Keratinocyte (primary cell): ENCODE measurements around the gene BNC2. TPM values are rescaled to one million over a fixed set of nuclear protein-coding genes. Genes with fewer than 3 reads are reported as not detected.
A peak's percentile ranks its signal among the peaks of the same experiment; 100 is the strongest.

ENCODE experiments used
- DNase-seq: peaks from one replicate; pipeline ENCODE4 v3.0.0-alpha.2; 2011; ENCODE audit warnings: low read depth, missing footprints, low spot score
- FAIRE-seq: peaks from 2 replicates; lab custom pipeline; 2011; peaks lifted over from hg19 to GRCh38; lab: Jason Lieb, UNC
- H2AFZ ChIP-seq: 2 replicates; pipeline ENCODE4 v1.6.0; 2012; ENCODE audit warnings: low read length, control low read depth, inconsistent platforms; ENCODE audit not compliant: control insufficient read depth
- H3K27ac ChIP-seq: 2 replicates; pipeline ENCODE4 v1.5.1; 2011; ENCODE audit warnings: low read length; ENCODE audit not compliant: control insufficient read depth, insufficient read depth
- H3K27me3 ChIP-seq: 3 replicates; pipeline ENCODE4 v1.6.0; 2011; ENCODE audit warnings: low read length; ENCODE audit not compliant: control insufficient read depth, insufficient read depth; ENCODE audit errors: extremely low read depth
- H3K36me3 ChIP-seq, 2 experiments: 2 replicates in 1 of 2; 3 replicates in 1 of 2; pipeline ENCODE4 v1.5.1; 2011; ENCODE audit warnings: low read length in 2 of 2, mild to moderate bottlenecking in 1 of 2; ENCODE audit not compliant: control insufficient read depth in 2 of 2, insufficient read depth in 2 of 2; ENCODE audit errors: extremely low read depth in 1 of 2
- H3K4me1 ChIP-seq: 3 replicates; pipeline ENCODE4 v1.5.1; 2011; ENCODE audit warnings: low read length; ENCODE audit not compliant: control insufficient read depth, insufficient read depth; ENCODE audit errors: extremely low read depth
- H3K4me2 ChIP-seq: 3 replicates; pipeline ENCODE4 v1.6.0; 2011; ENCODE audit warnings: low read depth, low read length; ENCODE audit not compliant: control insufficient read depth, insufficient read depth; ENCODE audit errors: extremely low read depth
- H3K4me3 ChIP-seq, 3 experiments: fragments of 200-600 bp in 1 of 3; sonication (generic) in 1 of 3; 2 replicates in 2 of 3; 3 replicates in 1 of 3; pipeline ENCODE4 v1.5.1; 2011 to 2016; ENCODE audit warnings: low read length in 3 of 3, mild to moderate bottlenecking in 3 of 3, control low read depth in 2 of 3, inconsistent platforms in 1 of 3, low read depth in 1 of 3, mixed read lengths in 1 of 3, mixed run types in 1 of 3, moderate library complexity in 1 of 3; ENCODE audit not compliant: control insufficient read depth in 2 of 3, insufficient read depth in 2 of 3; ENCODE audit errors: extremely low read depth in 1 of 3
- H3K79me2 ChIP-seq: 2 replicates; pipeline ENCODE4 v1.6.0; 2012; ENCODE audit warnings: low read length; ENCODE audit not compliant: control insufficient read depth, insufficient read depth
- H3K9ac ChIP-seq: 3 replicates; pipeline ENCODE4 v1.6.0; 2011; ENCODE audit warnings: low read length; ENCODE audit not compliant: control insufficient read depth, insufficient read depth; ENCODE audit errors: extremely low read depth
- H3K9me1 ChIP-seq: 3 replicates; pipeline ENCODE4 v1.6.0; 2011; ENCODE audit warnings: low read length; ENCODE audit not compliant: control insufficient read depth, insufficient read depth; ENCODE audit errors: extremely low read depth
- H3K9me3 ChIP-seq: 2 replicates; pipeline ENCODE4 v1.5.1; 2012; ENCODE audit warnings: low read depth, low read length; ENCODE audit not compliant: control insufficient read depth
- H4K20me1 ChIP-seq: 3 replicates; pipeline ENCODE4 v1.6.0; 2011; ENCODE audit warnings: low read length; ENCODE audit not compliant: control insufficient read depth, insufficient read depth; ENCODE audit errors: extremely low read depth
- EZH2 ChIP-seq: IDR thresholded peaks from one replicate; pipeline ENCODE4 v1.6.1; 2012; ENCODE audit warnings: inconsistent platforms, mild to moderate bottlenecking, low read length, moderate library complexity
- dilution Hi-C: fragments of 300-500 bp; cut with MboI; formaldehyde crosslinking; loops from one replicate; pipeline ENCODE4 v1.7.0; 2020; ENCODE audit warnings: low sequenced_read_pairs; ENCODE audit not compliant: extremely low pct_ligation_motif_present
- polyA plus RNA-seq, 5 experiments: library from polyadenylated mRNA; depleted of rRNA in 3 of 5; stranded (reverse) in 3 of 5; stranded (forward) in 1 of 5; unstranded in 1 of 5; fragments of >200 nt; gene quantifications; 1 replicate in 1 of 5; 2 replicates in 3 of 5; 3 replicates in 1 of 5; pipeline versions ENCODE4 v1.2.1 to v1.2.3, GENCODE V29; 2011 to 2012; ENCODE audit warnings: missing spikeins in 2 of 5, low read depth in 1 of 5, low replicate concordance in 1 of 5
- TF ChIP-seq, protein P1 (sequence below), 3 experiments: IDR thresholded peaks in 1 of 3; conservative IDR thresholded peaks in 1 of 3; optimal IDR thresholded peaks in 1 of 3; 2 replicates in 2 of 3; 3 replicates in 1 of 3; pipeline versions ENCODE3 to v1.5.1; 2011; ENCODE audit warnings: low read length in 3 of 3, mild to moderate bottlenecking in 3 of 3, moderate library complexity in 2 of 3, control low read depth in 1 of 3, inconsistent platforms in 1 of 3; ENCODE audit not compliant: insufficient read depth in 2 of 3; ENCODE audit errors: extremely low read depth in 1 of 3

The BNC2 gene
- polyA plus RNA-seq, 1 donor (not counting 4 experiments of a cell fraction or from before 2014, with no cell fraction given): 1.1 TPM

DNA sequence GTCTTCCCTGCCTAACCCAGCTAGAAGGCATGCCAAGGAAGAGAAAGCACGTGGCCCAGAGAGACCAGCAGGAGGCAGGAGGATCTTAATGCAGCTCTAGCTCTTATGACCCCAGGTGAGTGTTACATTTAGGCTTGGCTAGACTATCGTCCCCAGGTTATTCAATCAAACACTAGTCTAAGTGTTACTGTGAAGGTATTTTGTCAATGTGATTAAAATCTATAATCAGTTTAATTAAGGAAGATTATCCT, 483.7 kb downstream of the BNC2 start:
- FAIRE-seq (no peak), DNase-seq (no peak)
- Histone ChIP-seq H3K4me2 (no peak overlapping the region), H3K9me3 (no peaks in the 10 kb centered on the region), H3K27ac (no peak overlapping the region), H3K4me1 (peaks cover 9% of the 10 kb centered on the region), H3K79me2 (no peaks in the 10 kb centered on the region), H3K9ac (no peak overlapping the region), H3K27me3 (no peaks in the 10 kb centered on the region), H3K36me3 (no peaks in the 10 kb centered on the region), H2AFZ (no peak overlapping the region), H4K20me1 (no peaks in the 10 kb centered on the region), H3K9me1 (no peaks in the 10 kb centered on the region), H3K4me3 (no peak overlapping the region)
- dilution Hi-C loops: no loop called here
- no peak for TF ChIP-seq EZH2
- TF ChIP-seq, protein P1, sequence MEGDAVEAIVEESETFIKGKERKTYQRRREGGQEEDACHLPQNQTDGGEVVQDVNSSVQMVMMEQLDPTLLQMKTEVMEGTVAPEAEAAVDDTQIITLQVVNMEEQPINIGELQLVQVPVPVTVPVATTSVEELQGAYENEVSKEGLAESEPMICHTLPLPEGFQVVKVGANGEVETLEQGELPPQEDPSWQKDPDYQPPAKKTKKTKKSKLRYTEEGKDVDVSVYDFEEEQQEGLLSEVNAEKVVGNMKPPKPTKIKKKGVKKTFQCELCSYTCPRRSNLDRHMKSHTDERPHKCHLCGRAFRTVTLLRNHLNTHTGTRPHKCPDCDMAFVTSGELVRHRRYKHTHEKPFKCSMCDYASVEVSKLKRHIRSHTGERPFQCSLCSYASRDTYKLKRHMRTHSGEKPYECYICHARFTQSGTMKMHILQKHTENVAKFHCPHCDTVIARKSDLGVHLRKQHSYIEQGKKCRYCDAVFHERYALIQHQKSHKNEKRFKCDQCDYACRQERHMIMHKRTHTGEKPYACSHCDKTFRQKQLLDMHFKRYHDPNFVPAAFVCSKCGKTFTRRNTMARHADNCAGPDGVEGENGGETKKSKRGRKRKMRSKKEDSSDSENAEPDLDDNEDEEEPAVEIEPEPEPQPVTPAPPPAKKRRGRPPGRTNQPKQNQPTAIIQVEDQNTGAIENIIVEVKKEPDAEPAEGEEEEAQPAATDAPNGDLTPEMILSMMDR (optimal IDR thresholded peaks at IDR 0.05 in 1 of 3, IDR thresholded peaks at IDR 0.05 in 1 of 3, conservative IDR thresholded peaks at IDR 0.05 in 1 of 3; ENCODE audit: extremely low read depth in 1 of 3, insufficient read depth in 2 of 3, low read length in 3 of 3): peak in 1 of 3 experiments; percentile 12

DNA sequence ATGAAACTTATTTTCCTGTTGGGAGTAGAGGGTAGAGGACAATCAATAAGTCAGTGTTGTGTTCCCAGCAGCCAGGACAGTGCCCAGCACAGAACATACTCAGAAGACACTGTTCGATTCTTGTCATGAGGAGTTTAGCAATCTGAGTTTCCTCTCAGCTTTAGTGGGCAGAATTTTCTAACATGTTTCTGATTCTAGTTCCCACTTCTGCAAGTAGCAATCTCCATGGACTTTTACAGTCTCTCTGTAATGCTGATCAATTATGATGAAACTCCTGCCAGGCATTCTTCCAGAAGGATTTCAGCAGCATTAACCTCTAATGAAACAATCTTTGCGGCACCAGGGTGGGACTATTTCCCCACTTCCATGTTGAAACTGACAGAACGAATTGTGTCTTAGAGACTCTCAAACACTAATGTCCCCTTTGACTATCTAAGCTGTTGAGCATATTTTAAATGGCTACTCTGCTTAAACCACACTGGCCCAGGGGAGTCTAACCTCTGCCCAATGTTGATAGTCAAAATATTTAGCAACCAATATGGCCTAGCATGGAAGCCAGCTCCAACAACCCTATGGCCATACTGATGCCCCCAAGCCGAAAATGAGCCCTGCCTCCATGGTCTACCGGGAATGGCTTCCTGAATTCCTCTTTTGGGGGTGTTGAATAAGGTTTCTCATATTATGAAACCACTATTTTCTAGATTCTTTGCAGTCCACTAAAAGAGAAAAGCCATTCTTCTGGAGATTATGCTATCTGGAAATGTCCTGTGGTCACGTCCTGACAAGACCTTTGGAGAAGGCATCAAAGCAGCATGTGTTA, 484.3 kb downstream of the BNC2 start:
- no peaks in the 10 kb centered on the region for H3K27me3 ChIP-seq
- no peak for TF ChIP-seq EZH2
- TF ChIP-seq, protein P1 (optimal IDR thresholded peaks at IDR 0.05 in 1 of 3, IDR thresholded peaks at IDR 0.05 in 1 of 3, conservative IDR thresholded peaks at IDR 0.05 in 1 of 3; ENCODE audit: extremely low read depth in 1 of 3, insufficient read depth in 2 of 3, low read length in 3 of 3): no peak
- no peak overlapping the region for H2AFZ ChIP-seq
- DNase-seq: no peak
- no peaks in the 10 kb centered on the region for H3K9me1 ChIP-seq
- H3K4me3 ChIP-seq: no peak overlapping the region
- no peaks in the 10 kb centered on the region for H4K20me1 ChIP-seq
- no peaks in the 10 kb centered on the region for H3K79me2 ChIP-seq
- H3K4me1 ChIP-seq: peaks cover 9% of the 10 kb centered on the region
- dilution Hi-C loops: no loop called here
- H3K9me3 ChIP-seq: no peaks in the 10 kb centered on the region
- H3K27ac ChIP-seq: no peak overlapping the region
- H3K9ac ChIP-seq: no peak overlapping the region
- H3K36me3 ChIP-seq: no peaks in the 10 kb centered on the region
- H3K4me2 ChIP-seq: peak overlapping the region; percentile 29
- FAIRE-seq: no peak
